HL-60/S4 treated with phorbol 12-myristate 13-acetate at 8.2 ng/mL for 4 days and 3 days (cell line): Measurements from ENCODE around the gene RAD9A.

Experiments
- in situ Hi-C: fragments of 300-500 bp; cut with MboI; formaldehyde crosslinking; loops from 2 replicates; pipeline ENCODE4 v1.15.0; 2022; ENCODE audit warnings: low sequenced_read_pairs

RAD9A gene

DNA sequence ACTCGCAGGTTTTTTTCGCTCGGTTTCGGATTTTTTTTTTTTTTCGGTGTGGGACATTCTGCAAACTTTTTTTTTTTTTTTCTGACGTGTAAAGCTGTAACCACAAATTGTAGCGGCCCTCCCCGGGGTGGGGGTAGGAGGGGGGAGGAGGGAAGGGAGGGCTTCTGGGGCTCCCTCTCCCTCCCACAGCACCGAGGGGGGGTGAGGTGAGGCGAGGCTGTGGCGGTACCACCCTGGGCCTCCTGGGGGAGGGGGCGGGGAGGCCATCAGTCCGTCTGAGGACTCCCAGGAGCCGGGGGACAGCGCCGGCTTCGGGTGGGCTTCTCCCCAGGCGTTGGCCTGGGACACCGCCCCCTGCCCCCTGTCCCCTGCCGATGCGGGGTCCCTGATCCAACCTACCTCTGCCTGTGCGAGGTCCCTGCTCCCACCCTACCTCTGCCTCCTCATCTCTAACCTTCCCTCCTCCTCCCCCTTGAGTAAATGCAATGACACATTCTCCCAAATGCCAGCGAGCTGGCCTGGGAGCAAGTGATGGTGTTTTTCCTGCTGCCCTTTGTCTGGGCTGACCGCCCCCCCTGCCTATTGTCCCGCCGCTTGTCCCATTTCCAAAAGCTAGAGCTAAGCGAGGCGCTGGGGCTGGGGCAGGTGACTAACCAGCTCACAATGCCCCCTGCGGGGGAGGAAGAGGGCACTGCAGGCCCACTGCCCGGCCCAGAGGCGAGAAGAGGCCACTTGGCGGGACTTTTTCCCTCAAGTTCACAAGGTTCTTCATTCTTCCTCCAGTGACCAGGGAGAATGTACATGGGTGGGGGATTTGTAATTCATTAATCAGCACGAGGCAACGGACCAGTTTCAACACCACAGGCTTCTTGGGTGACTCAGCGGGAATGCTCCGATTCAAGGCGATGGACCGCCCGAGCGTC lies 17.9 kb upstream of the RAD9A start:
- in situ Hi-C loops, result no loop called here

DNA sequence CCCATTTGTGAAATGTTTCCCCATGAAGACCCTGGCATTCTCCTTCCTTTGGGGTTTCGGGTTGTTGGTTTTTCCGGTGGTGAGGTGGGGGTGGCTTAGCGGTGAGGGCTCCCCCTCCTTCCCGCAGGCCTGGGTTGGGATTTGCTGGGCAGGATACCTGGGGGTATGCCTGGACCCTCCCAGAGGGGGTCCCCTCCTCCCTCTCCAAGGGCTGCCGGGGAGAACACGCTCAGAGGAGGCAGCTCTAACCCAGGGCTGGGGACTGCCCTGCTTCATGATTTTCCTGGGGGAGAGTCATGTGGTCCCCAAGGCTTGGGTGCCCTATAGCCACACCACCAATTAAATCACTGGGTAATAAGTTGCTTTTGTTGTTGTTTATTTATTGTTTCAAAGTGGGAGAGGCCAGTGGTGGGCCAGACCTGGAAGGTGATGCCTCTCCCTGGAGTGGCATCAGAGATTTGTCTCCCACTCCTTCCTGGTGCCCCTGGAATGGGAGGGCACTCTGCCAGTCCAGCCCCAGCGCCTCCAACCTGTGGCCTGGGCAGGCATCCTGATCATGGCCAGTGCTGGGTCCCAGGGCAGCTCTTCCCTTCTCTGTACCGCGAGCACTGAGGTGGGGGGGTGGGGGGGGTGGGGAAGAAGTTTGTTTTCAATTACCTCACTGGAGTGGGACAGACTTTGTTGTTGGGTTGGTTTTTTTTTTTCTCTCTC lies 17.1 kb upstream of the RAD9A start:
- in situ Hi-C loops, result no loop called here

DNA sequence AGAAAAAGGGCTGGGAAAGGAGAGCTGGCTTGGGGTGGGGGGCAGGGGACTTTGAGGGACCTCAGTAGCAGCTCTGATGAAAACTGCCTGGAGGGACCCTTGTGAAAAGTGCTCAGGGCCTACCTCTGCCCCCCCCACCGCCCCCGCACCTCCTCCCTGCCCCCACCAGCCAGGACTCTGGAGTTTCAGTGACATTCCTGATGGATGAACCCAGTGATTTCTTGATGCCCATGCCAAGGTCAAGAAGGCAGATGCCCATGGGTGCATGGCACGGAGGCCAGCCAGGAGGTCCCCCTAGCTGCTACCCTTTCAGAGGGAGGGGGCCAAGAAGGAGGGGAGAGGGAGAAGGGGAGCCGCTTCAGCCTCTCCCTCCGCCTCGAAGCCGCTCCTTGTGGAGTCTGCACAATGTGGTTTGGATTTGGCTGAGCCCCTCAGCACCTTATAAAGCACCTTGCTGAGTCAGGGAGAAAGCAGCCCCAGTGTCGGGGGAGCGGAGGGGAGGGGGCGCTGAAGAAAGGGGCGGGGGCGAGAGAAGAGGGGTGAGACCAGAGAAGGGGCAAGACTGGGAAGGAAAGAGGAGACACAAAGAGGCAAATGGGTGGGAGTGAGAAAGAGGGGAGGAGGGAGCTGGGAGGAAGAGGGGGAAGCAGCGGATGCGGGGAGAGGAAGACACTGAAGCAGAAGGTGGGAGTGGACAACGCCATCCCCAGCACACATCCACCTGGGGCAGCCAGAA lies 16.3 kb upstream of the RAD9A start:
- in situ Hi-C loops, result no loop called here

DNA sequence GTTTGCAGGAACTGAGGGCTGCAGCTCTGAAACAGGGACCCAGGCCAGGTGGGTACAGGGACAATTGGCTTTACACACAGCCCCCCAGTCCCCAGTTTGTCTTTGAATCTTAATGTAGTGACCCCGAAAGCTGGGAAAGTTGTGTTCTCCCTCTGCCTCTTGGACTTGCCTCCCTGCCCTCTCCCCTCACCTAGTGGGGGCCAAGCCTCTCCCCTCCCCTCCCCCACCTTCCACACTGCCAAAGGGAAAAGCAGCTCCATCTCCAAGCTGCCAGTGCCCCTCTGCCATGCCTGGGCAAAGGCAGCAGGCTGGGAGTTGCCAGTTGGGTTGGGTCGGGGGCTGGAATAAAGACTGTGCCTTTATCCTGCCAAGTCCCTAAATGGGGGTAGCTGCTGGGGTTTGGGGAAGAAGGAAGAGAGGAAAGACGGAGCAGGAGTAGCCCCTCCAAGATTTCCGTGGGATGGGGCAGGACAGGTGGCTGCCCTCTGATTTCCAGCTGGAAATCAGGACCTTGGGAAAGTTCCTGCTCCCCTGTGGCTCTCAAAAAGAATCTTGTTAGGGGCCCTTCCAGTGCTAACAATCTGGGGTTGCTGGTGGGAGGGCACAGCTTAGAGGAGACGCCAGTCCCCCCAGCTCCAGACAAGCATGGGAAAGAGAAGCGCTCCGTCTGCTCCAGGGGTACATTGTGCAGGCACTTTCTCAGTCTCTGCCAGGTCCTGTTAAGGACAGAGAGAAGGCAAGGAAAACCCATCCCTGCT lies 15.5 kb upstream of the RAD9A start:
- in situ Hi-C loops, result no loop called here

DNA sequence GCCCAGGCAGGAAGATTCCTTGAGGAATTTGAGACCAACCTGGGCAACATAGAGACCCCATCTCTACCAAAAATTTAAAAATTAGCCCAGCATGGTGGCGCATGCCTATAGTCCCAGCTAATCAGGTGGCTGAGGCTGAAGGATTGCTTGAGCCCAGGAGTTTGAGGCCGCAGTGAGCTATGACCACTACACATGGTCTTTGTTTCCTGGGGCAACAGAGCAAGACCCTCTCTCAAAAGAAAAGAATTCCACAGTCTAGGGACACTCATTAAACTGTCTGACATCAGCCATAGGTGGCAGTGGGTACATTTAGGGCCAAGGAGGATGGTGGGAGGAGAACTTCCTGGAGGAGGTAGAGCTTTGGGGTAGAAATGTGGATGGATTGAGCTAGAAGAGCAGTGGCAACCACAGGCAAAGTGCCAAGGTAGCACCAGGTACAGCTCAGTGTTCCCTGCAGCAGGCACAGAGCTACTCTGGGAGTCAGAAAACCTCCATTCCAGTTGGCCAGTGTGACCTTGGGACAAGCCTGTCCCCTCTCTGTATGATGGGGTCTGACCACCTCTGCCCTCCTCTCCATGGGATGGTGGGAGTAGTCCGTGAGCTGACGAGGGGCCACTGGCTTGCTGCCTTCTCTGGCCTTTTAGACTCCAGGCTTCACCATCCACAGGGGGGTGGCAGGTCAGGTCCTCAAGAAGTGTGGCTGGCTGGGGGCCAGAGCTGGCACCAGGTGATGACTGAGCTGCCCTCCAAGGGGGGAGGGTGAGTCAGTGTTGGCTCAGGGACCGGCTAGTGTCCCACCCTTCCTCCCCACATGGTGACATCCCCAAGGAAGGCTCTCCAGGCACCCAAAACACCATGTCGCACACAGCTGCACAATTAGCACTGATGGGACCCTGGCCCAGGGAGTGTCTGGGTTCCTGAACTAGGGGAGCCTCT lies 14.6 kb upstream of the RAD9A start:
- in situ Hi-C loops, result no loop called here

DNA sequence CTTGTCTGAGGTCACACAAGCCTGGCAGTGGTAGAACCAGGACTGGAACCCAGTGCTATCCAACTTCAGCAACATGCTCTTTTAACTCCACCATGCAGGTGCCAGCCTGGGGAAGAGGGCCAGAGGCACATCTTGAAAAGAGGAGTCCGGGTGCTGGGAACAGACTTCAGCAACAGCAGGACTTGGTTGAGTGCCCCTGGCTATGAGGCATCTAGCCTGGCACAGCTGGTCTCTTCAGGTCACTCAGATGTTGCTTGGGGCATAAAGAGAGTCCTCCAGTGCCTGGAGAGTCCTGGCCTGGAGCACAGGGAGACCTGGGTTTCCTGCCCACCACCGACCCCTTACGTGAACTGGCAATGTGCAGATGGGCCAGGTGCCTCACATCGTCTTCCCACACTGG lies 13.2 kb upstream of the RAD9A start:
- in situ Hi-C loops, result no loop called here

DNA sequence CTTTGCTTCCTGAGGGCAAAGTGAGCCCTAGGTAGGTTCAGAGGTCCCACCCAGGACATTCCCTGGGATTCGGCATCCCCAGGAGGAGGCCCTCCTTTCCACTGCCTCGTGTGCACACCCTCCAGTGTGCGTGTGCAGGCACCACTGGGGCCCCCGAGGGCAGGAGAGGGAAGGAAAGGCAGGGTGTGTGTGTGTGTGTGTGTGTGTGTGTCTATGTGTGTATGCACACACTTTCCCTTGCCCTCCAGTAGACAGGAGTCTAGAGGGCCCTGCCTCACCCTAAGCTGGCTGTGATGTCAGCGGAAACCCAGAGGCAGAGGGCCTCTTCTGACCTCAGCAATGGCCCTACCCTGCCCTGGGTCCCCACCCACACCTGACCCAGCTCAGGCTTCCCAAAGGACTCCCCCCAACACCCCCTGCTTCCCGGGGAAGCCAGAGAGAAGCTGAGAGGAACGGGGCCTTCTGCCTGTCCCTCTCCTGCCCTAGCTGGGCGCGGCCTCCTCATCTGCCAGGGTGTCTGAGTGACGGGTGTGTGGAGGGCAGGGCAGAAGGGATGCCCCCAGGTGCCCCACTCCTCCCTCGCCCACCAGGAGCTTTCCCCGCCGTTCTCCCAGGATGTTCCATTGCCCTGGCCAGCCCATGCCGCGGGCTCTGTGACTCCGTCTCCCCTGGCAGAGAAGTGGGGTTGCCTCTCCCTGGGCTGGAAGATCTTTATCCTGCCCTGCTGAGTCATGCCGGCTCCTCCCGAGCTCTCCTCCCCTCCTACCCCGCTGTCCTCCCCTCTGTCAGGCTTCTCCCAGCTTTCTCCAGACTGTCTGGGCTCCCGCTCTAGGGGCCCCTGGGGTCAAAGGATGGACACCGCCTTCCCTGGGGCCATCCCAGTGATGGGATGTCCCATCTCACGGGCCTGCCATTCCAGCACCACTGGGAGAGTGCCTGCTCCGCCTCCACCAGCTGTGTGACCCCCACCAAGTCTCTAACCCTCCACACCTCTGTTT lies 12.4 kb upstream of the RAD9A start:
- in situ Hi-C loops, result loop anchor here (10.0 kb wide), 1 partner anchor 125 kb away; no protein-coding TSS in a partner anchor

DNA sequence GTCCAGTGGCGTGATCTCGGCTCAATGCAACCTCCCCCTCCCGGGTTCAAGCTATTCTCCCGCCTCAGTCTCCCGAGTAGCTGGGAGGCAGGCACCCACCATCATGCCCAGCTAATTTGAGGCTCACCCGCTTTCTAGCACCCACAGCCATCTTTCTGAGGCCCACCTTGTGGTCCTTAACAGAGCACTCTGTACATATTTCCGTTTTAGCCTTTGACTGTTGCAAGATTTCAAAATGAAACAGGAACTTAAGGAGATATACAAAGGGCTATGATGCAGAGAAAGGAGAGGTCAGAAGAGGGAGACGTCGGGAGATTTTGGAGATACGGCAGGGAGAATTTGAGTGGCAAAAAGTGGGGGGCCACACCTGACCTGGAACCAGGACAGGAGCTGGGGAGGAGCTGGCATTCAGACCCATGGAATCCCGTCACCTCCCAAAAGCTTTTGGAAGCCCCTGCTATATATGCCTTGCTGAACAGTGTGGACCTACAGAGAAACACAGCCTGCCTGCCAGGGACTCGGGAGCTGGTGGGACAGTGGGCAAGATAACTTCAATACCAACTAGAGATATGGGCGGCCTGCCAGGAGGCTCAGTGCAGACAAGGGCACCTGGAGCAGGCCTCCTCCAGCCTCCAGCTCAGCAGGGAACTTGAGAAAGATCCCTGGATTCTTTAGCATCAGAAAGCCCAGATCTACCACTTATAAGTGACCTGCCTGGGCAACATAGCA lies 10.4 kb upstream of the RAD9A start:
- in situ Hi-C loops, result loop anchor here (10.0 kb wide), 1 partner anchor 127 kb away; no protein-coding TSS in a partner anchor

DNA sequence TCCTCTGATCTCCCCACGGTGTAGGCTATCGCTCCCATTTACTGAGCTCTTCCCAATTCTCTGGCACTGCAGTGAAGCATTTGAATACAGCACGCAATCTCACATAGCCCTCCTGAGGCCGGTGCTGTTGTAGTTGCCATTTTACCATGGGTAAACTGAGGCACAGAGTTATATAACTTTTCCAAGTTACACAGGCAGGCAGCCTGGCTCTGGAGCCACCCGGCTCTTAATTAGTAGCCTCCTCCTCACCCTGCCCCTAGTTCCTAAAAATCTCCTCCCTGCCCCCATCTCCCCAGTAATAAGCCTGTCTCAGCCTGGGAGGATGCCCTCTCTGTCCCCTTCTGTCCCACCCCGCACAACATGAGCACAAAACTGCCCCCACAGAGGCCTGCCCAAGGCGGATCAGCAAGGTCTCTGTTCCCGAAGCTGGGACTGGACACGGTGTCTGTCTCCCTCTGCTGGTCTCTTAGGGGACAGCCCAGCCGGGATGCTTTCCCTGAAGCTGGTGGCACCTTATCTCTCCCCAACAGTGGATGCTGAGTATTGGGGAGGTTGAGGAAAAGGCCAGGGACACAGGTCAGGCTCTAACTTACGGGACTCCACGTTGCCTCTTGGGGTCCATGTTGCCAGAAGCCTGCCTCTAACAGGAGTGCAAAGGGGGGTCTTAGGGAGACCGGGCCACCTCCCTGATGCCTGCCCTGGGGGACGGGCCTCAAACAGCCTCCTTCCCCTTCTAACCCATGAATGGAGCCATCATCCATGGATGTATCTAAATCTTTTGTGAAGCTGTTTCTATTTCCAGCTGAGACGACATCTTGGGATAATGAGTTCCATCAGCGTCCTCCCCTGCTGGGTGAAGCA lies 9.3 kb upstream of the RAD9A start:
- in situ Hi-C loops, result loop anchor here (10.0 kb wide), 1 partner anchor 128 kb away; no protein-coding TSS in a partner anchor

DNA sequence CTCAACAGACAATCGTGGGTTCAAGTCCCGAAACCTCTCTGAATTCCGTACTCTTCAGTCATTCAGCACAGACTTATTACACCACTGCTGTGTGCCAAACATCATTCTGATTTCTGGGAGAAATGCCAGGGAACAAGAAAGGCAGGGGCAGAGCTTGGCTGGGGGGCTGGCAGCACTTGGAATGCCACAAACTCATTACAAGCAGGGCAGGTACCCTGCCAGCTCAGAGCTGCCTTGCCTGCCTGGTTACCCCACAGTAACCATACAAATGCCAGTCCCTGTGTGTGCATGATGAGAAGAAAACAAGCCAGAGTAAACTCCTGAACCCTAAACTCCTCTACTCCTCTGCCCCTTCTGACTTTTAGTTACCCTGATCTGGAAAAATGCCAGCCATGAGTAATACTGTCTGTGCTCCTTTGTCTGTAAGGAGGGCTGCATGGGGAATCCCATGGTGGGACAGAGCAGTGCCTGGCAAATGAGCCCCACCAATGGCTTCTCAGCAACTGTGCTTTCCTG lies 6.9 kb upstream of the RAD9A start:
- in situ Hi-C loops, result loop anchor here (10.0 kb wide), 1 partner anchor 130 kb away; no protein-coding TSS in a partner anchor

DNA sequence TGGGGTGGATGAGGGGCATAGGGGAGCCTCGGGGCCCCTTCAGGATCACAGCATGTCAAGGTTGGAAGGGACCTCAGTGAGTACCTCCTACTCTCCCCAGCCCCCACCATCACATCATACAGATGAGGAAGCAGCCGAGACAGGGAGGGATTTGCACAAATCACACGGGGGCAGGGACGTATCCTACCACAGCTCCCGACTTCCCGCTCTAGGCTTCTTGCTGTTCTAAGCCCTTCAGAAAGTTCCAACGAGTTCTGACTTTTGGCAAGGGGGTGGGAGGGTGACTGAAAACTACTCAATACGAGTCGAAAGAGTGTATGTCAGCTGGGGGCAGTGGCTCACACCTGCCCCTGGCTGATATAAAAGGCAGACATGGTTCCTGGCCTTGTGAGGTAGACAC lies 4.7 kb upstream of the RAD9A start:
- in situ Hi-C loops, result loop anchor here (10.0 kb wide), 1 partner anchor 132 kb away; no protein-coding TSS in a partner anchor

DNA sequence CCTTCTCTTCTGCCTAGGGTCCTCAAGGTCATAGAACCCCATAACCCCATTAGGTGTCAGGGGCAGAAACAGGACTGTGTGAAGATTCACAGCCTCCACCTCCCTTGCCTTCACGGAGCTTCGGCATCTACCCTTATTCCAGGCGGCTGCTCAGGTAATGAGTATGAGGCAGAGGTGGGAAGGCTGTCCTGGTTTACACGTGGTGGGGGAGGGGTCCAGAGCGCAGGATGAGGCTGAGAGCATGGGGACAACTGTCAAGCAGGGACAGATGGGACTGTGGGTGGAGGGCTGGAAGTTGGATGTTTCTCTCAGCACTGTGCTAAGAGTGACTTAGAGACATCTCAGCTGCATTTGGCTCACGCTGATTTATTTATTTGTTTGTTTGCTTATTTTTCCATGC lies 4.3 kb upstream of the RAD9A start:
- in situ Hi-C loops, result loop anchor here (10.0 kb wide), 1 partner anchor 133 kb away; no protein-coding TSS in a partner anchor

DNA sequence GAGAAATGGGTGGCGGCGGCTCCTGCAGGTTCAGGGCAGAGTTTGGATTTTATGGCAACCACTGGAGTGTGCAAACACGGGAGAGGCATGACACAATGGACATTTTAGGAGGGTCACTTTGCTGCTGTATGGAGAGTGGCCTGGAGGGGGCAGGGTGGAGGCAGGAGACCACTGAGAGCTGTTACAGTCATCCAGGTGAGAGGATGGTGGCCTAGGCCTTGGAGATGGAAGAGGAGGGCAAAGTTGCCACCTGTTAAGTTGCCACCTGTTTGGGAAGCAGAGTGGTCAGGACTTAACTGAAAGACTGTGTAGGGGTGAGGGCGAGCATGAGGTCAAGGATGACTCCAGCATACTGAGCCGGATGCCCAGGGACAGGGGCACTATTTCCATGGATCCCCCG lies 2.3 kb upstream of the RAD9A start:
- in situ Hi-C loops, result loop anchor here (10.0 kb wide), 1 partner anchor 135 kb away; no protein-coding TSS in a partner anchor

DNA sequence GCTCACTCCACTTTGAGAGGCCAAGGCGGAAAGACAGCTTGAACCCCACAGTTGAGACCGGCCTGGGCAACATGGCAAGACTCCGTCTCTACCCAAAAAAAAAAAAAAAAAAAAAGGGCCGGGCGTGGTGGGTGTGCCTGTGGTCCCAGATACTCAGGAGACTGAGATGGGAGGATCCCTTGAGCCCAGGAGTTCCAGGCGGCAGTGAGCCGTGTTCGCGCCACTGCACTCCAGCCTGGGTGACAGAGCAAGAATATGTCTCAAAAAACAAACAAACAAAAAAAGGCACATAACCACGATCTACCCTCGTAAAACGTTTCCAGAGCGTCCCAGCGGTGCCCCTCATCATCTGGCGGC lies 861 bp upstream of the RAD9A start:
- in situ Hi-C loops, result no loop called here

DNA sequence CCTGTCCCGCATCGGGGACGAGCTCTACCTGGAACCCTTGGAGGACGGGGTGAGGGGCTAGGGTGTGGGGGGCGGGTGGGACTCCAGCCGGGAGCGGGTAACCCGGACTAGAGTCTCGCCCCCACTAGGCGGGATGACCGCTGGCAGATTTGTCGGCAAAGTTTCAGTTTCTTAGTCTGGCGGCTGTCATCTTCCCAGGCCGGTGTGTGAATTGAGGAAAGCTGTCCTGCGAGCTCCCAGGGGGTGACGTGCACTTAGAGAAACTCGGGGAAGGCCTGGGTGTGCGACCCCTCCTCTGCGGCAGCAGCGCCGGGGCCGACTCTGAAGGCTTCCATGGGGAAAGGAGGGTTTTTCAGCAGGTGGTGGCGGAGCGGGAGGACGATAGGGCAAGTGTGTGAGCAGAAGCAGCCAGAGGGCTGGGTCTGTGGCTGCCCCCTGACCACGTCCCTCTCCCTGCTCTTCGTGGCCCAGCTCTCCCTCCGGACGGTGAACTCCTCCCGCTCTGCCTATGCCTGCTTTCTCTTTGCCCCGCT lies 463 bp downstream of the RAD9A start:
- in situ Hi-C loops, result no loop called here

DNA sequence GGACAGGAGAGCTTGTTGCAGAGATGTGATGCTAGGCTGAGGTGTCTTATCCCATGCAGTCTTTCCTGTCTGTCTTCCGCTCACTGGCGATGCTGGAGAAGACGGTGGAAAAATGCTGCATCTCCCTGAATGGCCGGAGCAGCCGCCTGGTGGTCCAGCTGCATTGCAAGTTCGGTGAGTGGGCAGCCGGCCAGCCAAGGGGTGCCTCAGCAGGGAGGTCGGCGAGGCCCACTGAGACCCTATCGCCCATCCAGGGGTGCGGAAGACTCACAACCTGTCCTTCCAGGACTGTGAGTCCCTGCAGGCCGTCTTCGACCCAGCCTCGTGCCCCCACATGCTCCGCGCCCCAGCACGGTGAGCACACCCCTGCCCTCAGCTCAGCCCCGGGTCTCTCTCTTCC lies 1.7 kb downstream of the RAD9A start:
- in situ Hi-C loops, result no loop called here
